GM23248 (cell line): ENCODE results near the gene EFR3B. TPM values are rescaled to one million over a fixed set of nuclear protein-coding genes. Genes with fewer than 3 reads are reported as not detected.

Experiments used
- DNase-seq: peaks from one replicate; pipeline ENCODE4 v3.0.0-alpha.2; 2015
- H2AFZ ChIP-seq: fragments of 200-600 bp; sonication (generic); 2 replicates; pipeline ENCODE4 v1.6.1; 2016; ENCODE audit warnings: antibody characterized with exemption
- H3F3A ChIP-seq: fragments of 200-600 bp; sonication (generic); 2 replicates; pipeline ENCODE4 v1.6.1; 2016; ENCODE audit warnings: mild to moderate bottlenecking, antibody characterized with exemption, mixed run types; ENCODE audit not compliant: insufficient read depth
- H3K27ac ChIP-seq: fragments of 200-600 bp; sonication (generic); 2 replicates; pipeline ENCODE4 v1.5.1; 2016; ENCODE audit warnings: mild to moderate bottlenecking
- H3K27me3 ChIP-seq: fragments of 200-600 bp; sonication (generic); replicated peaks from 2 replicates; pipeline ENCODE4 v1.6.1; 2016; ENCODE audit warnings: mild to moderate bottlenecking; ENCODE audit not compliant: insufficient read depth
- H3K36me3 ChIP-seq: fragments of 200-600 bp; sonication (generic); 2 replicates; pipeline ENCODE4 v1.6.1; 2016; ENCODE audit warnings: low read depth, mild to moderate bottlenecking
- H3K4me1 ChIP-seq: fragments of 200-600 bp; sonication (generic); 2 replicates; pipeline ENCODE4 v1.6.1; 2016; ENCODE audit warnings: mild to moderate bottlenecking; ENCODE audit not compliant: insufficient read depth
- H3K4me2 ChIP-seq: fragments of 200-600 bp; sonication (generic); one replicate; pipeline ENCODE4 v1.6.1; 2016; ENCODE audit warnings: mild to moderate bottlenecking; ENCODE audit not compliant: unreplicated experiment
- H3K4me3 ChIP-seq: fragments of 200-600 bp; sonication (generic); 2 replicates; pipeline ENCODE4 v1.5.1; 2016; ENCODE audit warnings: mild to moderate bottlenecking
- H3K79me2 ChIP-seq: fragments of 200-600 bp; sonication (generic); 2 replicates; pipeline ENCODE4 v1.6.1; 2016; ENCODE audit warnings: mild to moderate bottlenecking; ENCODE audit not compliant: insufficient read depth
- H3K9ac ChIP-seq: fragments of 200-600 bp; sonication (generic); 2 replicates; pipeline ENCODE4 v1.6.1; 2016; ENCODE audit warnings: mild to moderate bottlenecking
- H3K9me2 ChIP-seq: fragments of 200-600 bp; sonication (generic); 2 replicates; pipeline ENCODE4 v1.6.1; 2016; ENCODE audit warnings: mixed run types, mild to moderate bottlenecking, moderate library complexity; ENCODE audit not compliant: insufficient read depth
- H3K9me3 ChIP-seq: fragments of 200-600 bp; sonication (generic); one replicate; pipeline ENCODE4 v1.6.1; 2017; ENCODE audit warnings: low read depth
- H4K20me1 ChIP-seq: fragments of 200-600 bp; sonication (generic); 2 replicates; pipeline ENCODE4 v1.6.0; 2016; ENCODE audit not compliant: insufficient read depth
- EZH2 ChIP-seq: fragments of 200-600 bp; sonication (generic); IDR thresholded peaks from 2 replicates; pipeline ENCODE4 v1.6.1; 2018; ENCODE audit warnings: antibody characterized with exemption, mild to moderate bottlenecking; ENCODE audit not compliant: insufficient read depth, poor library complexity, severe bottlenecking
- EZH2phosphoT487 ChIP-seq: fragments of 200-600 bp; sonication (generic); IDR thresholded peaks from 2 replicates; pipeline ENCODE4 v1.6.1; 2018; ENCODE audit warnings: antibody characterized with exemption, moderate library complexity, mild to moderate bottlenecking, low read depth; ENCODE audit not compliant: insufficient read depth
- WGBS, 2 experiments: methylation state at CpG; one replicate each; pipeline ENCODE4 v1.1.6; 2015 to 2017; ENCODE audit warnings: low lambda C conversion rate in 2 of 2, low coverage in 1 of 2; ENCODE audit errors: missing lambda C conversion rate in 2 of 2; 5-methylcytosine and 5-hydroxymethylcytosine counted together
- in situ Hi-C: fragments of 300-500 bp; cut with MboI; formaldehyde crosslinking; loops from 2 replicates; pipeline ENCODE4 v1.15.0; 2020
- polyA plus RNA-seq: library from polyadenylated mRNA; unstranded; fragments of >200 nt; fragmentation: Nextera tagmentation; extraction: Ambion mirVana; gene quantifications from 2 replicates; pipeline ENCODE4 v1.2.1, GENCODE V29; 2016
- total RNA-seq: library from RNA; depleted of rRNA; stranded (reverse); fragments of >200 nt; shearing (Covaris generic); gene quantifications from 2 replicates; pipeline ENCODE4 v1.2.3, GENCODE V29; 2014

Gene EFR3B
- total and polyA plus RNA-seq, 2 experiments from 2014 or later, result 0.51 to 0.97 TPM

- DNase-seq, result no peak
- Histone ChIP-seq H3K36me3 (no peaks in the 10 kb centered on the region), H3K9me3 (no peaks in the 10 kb centered on the region), H3K4me3 (no peak overlapping the region), H3K4me2 (no peak overlapping the region), H3K27me3 (peaks cover 72% of the 10 kb centered on the region), H3K9ac (no peak overlapping the region), H2AFZ (no peak overlapping the region), H3K4me1 (no peaks in the 10 kb centered on the region), H3K27ac (no peak overlapping the region), H3K79me2 (no peaks in the 10 kb centered on the region), H3K9me2 (no peaks in the 10 kb centered on the region), H4K20me1 (no peaks in the 10 kb centered on the region), H3F3A (no peaks in the 10 kb centered on the region)
- in situ Hi-C loops, result no loop called here
- TF ChIP-seq EZH2phosphoT487 (no peak), EZH2 (no peak)
- WGBS, 2 experiments, result 62 to 71% methylated on average over 7 of the region's 7 CpGs
Measured at GRCh38 chr2:25170888-25171287, 129.0 kb downstream of the EFR3B start.

- H3K9ac ChIP-seq, result no peak overlapping the region
- no peaks in the 10 kb centered on the region for H3F3A ChIP-seq
- H3K9me3 ChIP-seq, result no peaks in the 10 kb centered on the region
- no peaks in the 10 kb centered on the region for H3K36me3 ChIP-seq
- no peak overlapping the region for H3K4me2 ChIP-seq
- H3K9me2 ChIP-seq, result no peaks in the 10 kb centered on the region
- no peaks in the 10 kb centered on the region for H3K79me2 ChIP-seq
- no peak overlapping the region for H3K27ac ChIP-seq
- WGBS, 2 experiments, result 62 to 65% methylated on average over 4 to 5 of the region's 5 CpGs
- H4K20me1 ChIP-seq, result no peaks in the 10 kb centered on the region
- no peak overlapping the region for H3K4me3 ChIP-seq
- H3K27me3 ChIP-seq, result peaks cover 55% of the 10 kb centered on the region
- in situ Hi-C loops, result no loop called here
- DNase-seq, result no peak
- TF ChIP-seq EZH2, result no peak
- no peaks in the 10 kb centered on the region for H3K4me1 ChIP-seq
- no peak overlapping the region for H2AFZ ChIP-seq
Measured at GRCh38 chr2:25173719-25174118, 131.8 kb downstream of the EFR3B start.

GRCh38 chr2:25174192-25174861 is 132.5 kb downstream of the EFR3B start:
- WGBS, 2 experiments, result 61 to 71% methylated on average over 6 of the region's 6 CpGs
- peaks cover 49% of the 10 kb centered on the region for H3K27me3 ChIP-seq
- no peak overlapping the region for H3K4me2 ChIP-seq
- H3K27ac ChIP-seq, result no peak overlapping the region
- no peaks in the 10 kb centered on the region for H3K9me3 ChIP-seq
- no peaks in the 10 kb centered on the region for H4K20me1 ChIP-seq
- no peaks in the 10 kb centered on the region for H3K79me2 ChIP-seq
- H3F3A ChIP-seq, result no peaks in the 10 kb centered on the region
- in situ Hi-C loops, result no loop called here
- no peak overlapping the region for H3K4me3 ChIP-seq
- H3K36me3 ChIP-seq, result no peaks in the 10 kb centered on the region
- no peaks in the 10 kb centered on the region for H3K4me1 ChIP-seq
- no peak for DNase-seq
- no peak for TF ChIP-seq EZH2phosphoT487
- no peak for TF ChIP-seq EZH2
- H3K9me2 ChIP-seq, result no peaks in the 10 kb centered on the region
- no peak overlapping the region for H3K9ac ChIP-seq
- no peak overlapping the region for H2AFZ ChIP-seq

GRCh38 chr2:25176138-25176537 is 134.3 kb downstream of the EFR3B start:
- Histone ChIP-seq H3K36me3 (no peaks in the 10 kb centered on the region), H3K4me3 (no peak overlapping the region), H3K27ac (no peak overlapping the region), H3K9me2 (no peaks in the 10 kb centered on the region), H3K79me2 (no peaks in the 10 kb centered on the region), H2AFZ (no peak overlapping the region), H3K9ac (no peak overlapping the region), H3K4me1 (no peaks in the 10 kb centered on the region), H3K9me3 (no peaks in the 10 kb centered on the region), H3K4me2 (no peak overlapping the region), H3F3A (no peaks in the 10 kb centered on the region), H4K20me1 (no peaks in the 10 kb centered on the region), H3K27me3 (peaks cover 49% of the 10 kb centered on the region)
- WGBS, 2 experiments, result 44 to 54% methylated on average over 6 of the region's 6 CpGs
- no peak for DNase-seq
- TF ChIP-seq EZH2 (no peak), EZH2phosphoT487 (no peak)
- in situ Hi-C loops, result loop anchor here (25.0 kb wide), 1 partner anchor 764 kb away; no protein-coding TSS in a partner anchor
